Amniotic epithelial cell (primary cell): ENCODE measurements around the gene NLRC3.

Source experiments
- DNase-seq: peaks from one replicate; pipeline ENCODE4 v3.0.0-alpha.2; 2010; ENCODE audit warnings: low read depth

NLRC3 gene

DNA sequence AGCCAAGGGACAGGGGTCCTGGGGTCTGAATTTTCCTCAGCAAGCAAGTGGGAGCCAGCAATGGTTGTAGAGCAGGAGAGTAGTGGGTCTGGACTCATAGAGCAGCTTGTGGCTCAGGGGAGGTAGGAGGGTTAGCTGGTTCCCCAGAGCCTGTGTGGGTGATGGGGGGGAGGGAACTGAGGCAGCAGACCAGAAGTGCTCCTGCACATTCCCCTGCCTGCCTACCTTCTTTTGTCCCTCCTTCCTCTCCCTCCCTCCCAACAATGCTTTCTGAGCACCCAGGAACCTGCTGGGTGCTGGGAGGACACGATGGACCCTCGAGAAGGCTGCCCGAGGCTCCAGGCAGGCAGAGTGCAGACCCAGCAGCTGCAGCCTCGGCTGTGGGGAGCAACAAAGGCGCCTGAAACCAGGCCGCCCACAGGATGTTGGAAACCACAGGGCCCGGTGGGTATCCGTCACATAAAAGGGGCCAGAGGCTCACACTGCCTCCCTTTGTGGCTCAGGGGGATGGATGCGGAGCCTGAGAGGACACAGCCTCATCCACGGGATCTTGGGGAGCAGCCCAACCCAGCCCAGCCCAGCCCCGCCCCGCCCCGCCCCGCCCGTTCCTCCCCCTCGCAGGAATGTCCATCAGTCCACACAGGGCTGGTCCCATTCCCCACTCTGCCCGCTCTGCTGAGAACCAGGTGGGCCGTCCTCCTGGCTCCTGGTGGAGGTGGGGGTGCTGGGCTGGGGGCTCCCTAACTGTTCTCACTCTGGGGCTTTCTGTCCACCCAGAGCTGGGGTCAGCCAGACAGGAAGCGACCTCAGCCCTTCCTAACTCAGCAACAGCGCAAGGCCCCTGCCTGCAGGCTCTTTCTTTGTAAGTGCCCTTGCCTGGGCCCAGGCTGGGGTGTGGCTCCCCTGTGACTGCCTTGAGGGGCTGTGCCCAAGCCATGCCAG, 1.7 kb upstream of the NLRC3 start:
- DNase-seq: no peak

DNA sequence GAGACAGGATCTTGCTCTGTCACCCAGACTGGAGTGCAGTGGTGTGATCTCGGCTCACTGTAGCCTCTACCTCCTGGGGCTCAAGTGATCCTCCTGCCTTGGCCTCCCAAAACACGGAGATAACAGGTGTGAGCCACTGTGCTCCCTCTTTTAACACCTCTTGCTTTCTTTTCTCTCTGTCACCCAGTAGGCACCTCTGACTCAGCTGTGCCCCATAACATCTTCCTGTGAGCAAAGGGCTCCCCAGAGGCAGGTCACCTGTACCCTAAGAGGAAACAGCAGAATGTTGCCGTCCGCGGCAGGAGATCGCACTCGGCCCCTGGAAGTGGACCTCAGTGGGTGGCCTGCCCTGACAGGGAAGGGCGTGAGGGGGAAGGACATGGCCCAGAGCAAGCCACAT, 918 bp upstream of the NLRC3 start:
- DNase-seq: no peak

DNA sequence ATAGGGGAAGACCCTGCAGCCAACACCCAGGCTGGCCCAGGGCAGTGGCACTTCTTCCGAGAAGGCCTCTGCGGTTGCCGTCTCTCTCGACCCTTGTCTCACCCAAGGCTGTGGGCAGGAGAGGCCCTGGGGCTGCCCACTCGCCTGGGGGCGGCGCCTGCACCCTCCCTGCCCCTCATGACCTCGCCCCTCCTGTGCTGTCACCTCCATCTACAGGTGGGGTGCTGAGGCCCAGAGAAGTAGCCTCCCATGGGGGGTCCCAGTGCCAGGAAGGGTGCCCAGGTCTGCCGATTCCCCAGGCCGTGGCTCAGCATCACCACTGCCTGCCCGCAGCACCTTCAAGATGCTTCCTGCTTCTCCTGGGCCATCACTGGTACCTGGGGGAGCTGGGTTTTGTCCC, 992 bp downstream of the NLRC3 start:
- no peak for DNase-seq

DNA sequence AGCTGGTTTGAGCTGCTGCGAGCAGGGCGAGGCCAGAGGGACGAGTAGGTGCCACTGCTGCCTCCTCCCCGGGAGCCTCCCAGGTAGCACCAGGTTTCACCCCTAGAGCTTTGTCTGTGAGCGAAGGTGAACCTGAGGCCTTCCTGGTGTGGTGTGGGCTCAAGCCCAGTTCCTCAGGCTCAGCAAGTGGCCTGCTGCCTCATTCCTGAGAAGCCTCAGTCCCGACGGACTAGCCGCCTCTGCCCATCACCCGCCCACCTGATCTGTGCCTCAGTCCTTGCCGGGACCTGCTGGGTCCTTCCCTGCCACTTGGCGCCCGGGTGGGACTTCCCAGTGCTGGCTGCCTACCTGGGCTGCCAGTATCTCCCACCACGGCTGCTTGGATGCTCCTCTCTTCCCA, 1.7 kb downstream of the NLRC3 start:
- no peak for DNase-seq

- no peak for DNase-seq
Observed at GRCh38 chr16:3574195-3574594, 3.0 kb downstream of the NLRC3 start.

DNA sequence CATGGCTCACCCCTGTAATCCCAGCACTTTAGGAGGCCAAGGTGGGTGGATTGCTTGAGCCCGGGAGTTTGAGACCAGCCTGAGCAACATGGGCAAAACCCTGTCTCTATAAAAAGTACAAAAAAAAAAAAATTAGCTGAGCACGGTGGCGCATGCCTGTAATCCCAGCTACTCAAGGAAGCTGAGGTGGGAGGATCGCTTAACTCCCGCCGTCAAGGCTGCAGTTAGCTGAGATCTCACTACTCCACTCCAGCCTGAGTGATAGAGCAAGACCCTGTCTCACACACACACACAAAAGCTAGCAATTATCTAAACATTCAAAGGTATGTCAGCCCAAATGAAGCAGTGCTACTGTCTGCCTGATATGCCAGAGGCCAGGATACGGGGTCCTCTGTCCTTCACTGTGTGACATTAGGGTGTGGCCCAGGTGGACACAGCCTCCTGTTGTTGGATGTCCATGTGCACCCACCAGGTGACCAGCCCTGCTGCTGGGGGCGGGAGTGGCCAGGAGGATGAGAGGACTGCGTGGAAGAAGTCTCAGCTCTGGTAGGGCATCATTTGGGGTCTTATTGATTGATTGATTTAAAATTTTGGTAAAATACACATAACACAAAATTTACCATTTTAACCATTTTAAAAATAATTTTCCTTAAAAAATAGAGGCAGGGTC, 3.9 kb downstream of the NLRC3 start:
- DNase-seq: peak; percentile 14

GRCh38 chr16:3570420-3571062, 6.7 kb downstream of the NLRC3 start:
- DNase-seq: no peak

GRCh38 chr16:3569851-3570250, 7.4 kb downstream of the NLRC3 start:
- no peak for DNase-seq

- no peak for DNase-seq
Observed at GRCh38 chr16:3566990-3567389, 10.2 kb downstream of the NLRC3 start.

DNA sequence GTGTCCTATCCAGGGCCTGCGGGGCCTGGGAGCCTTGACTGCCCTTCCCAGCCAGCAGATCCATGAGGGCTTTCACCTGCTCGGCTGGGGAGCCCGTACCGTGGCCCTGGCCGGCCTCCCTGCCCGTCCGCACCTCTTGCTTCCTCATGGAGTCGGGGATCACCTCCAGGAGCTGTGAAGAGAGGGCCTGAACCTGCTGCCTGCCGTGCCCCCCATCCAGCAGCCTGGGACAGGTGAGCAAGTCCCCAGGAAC, 12.4 kb downstream of the NLRC3 start:
- no peak for DNase-seq

DNA sequence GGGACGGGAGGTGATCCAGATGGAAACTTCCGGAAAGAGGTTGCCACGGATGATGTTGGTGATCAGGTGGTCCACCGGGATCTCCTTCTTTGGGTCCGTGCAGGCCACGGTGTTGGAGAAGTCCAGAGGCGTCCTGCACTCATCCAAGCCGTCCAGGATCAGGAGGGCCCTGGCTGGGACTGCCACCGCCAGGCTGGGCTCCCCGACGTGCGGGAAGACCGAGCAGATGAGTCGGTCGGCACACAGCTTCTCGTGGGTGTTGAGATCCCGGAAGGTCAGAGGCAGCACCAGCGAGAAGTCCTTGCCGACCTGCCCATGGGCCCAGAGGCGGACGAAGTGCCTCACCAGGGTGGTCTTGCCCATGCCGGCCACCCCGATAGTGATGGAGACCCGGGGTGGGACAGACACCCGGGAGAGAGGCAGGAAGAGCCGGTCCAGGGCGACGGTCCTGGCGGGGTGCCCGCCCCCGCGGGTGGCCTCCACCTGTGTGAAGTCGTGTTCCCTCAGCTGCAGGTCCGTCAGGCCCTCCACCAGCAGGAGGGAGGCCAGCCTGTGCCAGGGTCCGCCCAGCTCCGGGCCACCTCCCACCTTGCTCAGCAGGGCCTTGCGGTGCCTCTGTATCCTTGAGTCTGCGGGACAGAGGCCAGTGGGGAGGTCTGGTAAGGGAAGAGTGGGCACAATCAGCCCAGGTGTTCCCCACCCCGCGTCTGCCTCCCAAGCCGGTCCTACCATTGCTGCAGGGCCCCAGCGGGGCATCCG, 12.9 kb downstream of the NLRC3 start:
- no peak for DNase-seq

GRCh38 chr16:3562914-3563480, 14.2 kb downstream of the NLRC3 start:
- DNase-seq: no peak

DNA sequence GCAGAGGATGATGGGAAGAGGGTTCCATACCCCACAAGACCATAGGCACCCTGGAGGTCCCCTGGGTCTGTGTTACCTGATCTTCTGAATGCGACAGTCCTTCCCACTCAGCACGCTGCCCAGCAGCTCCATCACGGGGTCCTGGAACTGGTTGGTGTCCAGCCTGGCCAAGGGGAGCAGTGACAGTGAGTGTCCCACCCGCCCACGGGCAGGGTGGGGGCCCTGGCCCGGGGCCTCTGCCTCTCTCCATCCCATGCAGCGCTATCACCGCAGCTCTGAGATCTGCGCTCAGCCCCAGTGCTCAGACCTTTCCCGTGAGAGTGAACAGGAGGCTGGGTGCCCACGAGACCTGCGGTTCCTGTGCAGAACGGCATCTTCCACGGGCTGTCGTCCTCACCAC, 15.6 kb downstream of the NLRC3 start:
- DNase-seq: no peak

GRCh38 chr16:3554351-3554928, 22.8 kb downstream of the NLRC3 start:
- no peak for DNase-seq

GRCh38 chr16:3553138-3553923, 23.9 kb downstream of the NLRC3 start:
- no peak for DNase-seq

- no peak for DNase-seq
Observed at GRCh38 chr16:3550851-3551847, 26.1 kb downstream of the NLRC3 start.

DNA sequence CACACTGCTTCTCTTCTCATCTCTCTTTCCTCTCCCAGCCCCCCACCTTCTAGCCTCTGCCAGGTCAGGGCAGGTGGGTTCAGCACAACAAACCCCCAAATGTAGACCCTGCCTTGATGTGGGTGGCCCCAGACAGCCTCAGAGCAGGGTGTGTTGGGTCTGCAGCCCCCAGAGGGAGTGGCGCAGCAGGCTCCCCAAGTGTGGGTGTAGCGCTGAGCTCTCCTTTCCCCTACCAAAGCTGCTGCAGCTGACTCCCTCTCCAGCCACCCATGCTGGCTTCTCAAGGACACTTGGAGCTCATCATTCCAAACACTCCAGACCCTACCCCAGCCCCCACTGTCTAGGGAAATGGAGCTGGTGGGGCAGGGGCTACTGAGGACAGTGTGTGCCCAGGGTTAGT, 27.3 kb downstream of the NLRC3 start:
- no peak for DNase-seq

- no peak for DNase-seq
Observed at GRCh38 chr16:3548859-3549258, 28.3 kb downstream of the NLRC3 start.

DNA sequence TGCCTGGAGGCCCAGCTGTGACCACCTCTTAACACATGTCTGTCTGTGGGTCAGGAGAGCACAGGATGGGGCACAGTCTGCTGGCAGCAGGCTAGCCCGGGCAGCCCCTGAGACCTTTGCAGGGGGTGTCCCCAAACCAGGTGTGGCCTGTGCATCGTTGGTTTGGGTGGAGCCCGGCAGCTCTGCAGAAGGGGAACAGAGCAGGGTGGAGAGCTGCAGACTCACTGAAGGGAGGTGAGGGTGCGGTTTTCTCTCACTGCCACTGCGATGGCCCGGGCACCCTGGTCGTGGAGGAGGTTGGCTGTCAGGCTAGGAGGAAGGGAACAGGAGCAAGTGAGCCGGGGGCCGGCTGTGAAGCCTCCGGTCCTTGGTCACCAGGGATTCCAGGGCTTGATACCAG, 28.8 kb downstream of the NLRC3 start:
- no peak for DNase-seq
